Ectodermal cell (in vitro differentiated cells): ENCODE measurements around the gene LAIR1.

Experiments
- H3K27ac ChIP-seq: 2 replicates; pipeline ENCODE4 v1.7.0; 2013; ENCODE audit warnings: mild to moderate bottlenecking, low read depth, low read length; ENCODE audit not compliant: insufficient read depth, poor library complexity, severe bottlenecking
- H3K27me3 ChIP-seq: 2 replicates; pipeline ENCODE4 v1.7.0; 2013; ENCODE audit warnings: mild to moderate bottlenecking, low read length; ENCODE audit not compliant: insufficient read depth, control insufficient read depth, poor library complexity, severe bottlenecking
- H3K36me3 ChIP-seq: one replicate; pipeline ENCODE4 v1.7.0; 2013; ENCODE audit warnings: low read length; ENCODE audit not compliant: control insufficient read depth, insufficient read depth
- H3K4me1 ChIP-seq: one replicate; pipeline ENCODE4 v1.7.0; 2013; ENCODE audit warnings: low read length; ENCODE audit not compliant: control insufficient read depth, insufficient read depth
- H3K4me3 ChIP-seq: 2 replicates; pipeline ENCODE4 v1.7.0; 2013; ENCODE audit warnings: low read depth, low read length, control low read depth; ENCODE audit not compliant: insufficient read depth
- H3K9me3 ChIP-seq: 2 replicates; pipeline ENCODE4 v1.7.0; 2013; ENCODE audit warnings: mild to moderate bottlenecking, low read length, moderate library complexity; ENCODE audit not compliant: control insufficient read depth
- WGBS, 2 experiments: methylation state at CpG; one replicate each; pipeline ENCODE4 v1.1.7; 2013; ENCODE audit warnings: missing lambda C conversion rate in 2 of 2; 5-methylcytosine and 5-hydroxymethylcytosine counted together

Gene LAIR1

DNA sequence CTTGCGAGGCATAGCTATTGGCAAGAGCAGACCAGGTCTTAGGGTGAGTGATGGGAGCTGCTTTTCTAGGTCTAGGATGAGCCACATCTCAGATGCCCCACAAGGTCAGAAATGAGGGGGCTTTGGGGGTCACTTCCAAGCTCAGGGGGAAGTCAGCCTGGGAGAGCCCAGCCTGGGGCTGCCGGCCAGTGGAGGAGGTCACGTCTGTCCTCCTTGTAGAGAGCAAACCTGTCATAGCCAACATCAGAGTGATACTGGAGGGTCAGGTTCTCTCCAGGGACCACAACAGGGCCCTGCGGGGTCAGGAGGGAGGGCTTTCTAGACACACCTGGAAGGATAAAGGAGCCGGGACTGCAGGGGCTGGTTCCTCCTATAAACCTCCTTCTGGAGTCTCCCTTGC is 54.2 kb downstream of the LAIR1 start:
- WGBS, 2 experiments = 68 to 70% methylated on average over 5 of the region's 5 CpGs
- H3K4me3 ChIP-seq = no peak overlapping the region

DNA sequence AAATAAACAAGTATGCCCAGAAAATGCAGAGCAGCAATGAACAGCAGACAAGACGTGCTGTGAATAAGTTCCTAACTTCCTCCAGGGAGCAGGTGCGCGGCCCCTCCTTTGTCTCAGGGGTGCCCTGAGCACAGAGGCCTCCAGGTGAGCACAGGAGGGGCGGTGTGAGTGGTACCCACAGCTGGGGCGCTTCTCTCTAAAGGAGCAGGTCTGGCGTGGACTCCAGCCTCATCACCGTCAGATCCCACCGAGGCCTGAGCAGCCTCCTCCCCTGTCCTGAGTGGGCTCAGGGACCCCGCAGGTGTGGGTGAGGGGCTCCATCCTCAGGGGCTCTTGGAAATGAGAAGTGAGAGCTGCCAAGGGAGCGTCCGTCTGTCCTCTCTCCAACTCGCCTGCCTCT is 54.9 kb downstream of the LAIR1 start:
- Histone ChIP-seq H3K4me1 (no peaks in the 10 kb centered on the region), H3K4me3 (no peak overlapping the region), H3K27ac (no peak overlapping the region), H3K27me3 (no peaks in the 10 kb centered on the region), H3K36me3 (no peaks in the 10 kb centered on the region), H3K9me3 (no peaks in the 10 kb centered on the region)
- WGBS, 2 experiments = 77 to 81% methylated on average over 12 of the region's 12 CpGs

More for the DNA sequence above, 54.2 kb downstream of the LAIR1 start:
- H3K27ac ChIP-seq = no peak overlapping the region
- H3K36me3 ChIP-seq = no peaks in the 10 kb centered on the region
- no peaks in the 10 kb centered on the region for H3K4me1 ChIP-seq
- H3K9me3 ChIP-seq = no peaks in the 10 kb centered on the region
- no peaks in the 10 kb centered on the region for H3K27me3 ChIP-seq

DNA sequence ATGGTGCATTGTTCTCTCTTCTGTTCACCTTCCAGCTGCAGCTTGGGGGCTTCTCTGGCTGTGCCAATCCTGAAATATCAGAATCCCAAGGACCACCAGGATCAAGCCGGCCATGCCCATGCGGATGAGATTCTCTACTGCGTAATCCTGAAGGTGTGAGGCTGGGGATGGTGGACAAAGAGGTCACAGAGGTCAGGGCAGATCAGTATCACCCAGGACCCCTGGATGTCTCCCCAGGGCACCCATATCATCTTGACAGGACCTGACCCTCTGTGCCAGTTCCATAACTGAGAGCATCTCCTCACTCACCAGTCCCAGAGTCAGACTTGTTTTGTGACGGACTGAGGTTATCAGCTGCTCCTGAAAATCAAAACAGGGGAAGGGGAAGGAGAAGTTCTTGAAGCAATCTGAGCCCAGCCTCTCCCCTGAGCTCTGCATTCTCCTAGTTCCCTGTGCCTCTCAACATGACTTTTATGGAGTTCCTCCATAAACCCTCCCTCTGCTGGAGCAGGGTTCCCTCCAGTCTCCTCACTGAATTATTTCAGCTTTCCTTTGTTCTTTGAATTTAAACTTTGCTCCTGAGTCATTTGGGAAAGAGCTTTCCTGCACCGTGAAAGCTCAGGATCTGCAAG is 57.2 kb downstream of the LAIR1 start:
- Histone ChIP-seq H3K36me3 (no peaks in the 10 kb centered on the region), H3K4me3 (no peak overlapping the region), H3K27me3 (no peaks in the 10 kb centered on the region), H3K4me1 (no peaks in the 10 kb centered on the region), H3K9me3 (no peaks in the 10 kb centered on the region), H3K27ac (no peak overlapping the region)
- 86 to 90% methylated on average over 5 of the region's 5 CpGs for WGBS, 2 experiments

DNA sequence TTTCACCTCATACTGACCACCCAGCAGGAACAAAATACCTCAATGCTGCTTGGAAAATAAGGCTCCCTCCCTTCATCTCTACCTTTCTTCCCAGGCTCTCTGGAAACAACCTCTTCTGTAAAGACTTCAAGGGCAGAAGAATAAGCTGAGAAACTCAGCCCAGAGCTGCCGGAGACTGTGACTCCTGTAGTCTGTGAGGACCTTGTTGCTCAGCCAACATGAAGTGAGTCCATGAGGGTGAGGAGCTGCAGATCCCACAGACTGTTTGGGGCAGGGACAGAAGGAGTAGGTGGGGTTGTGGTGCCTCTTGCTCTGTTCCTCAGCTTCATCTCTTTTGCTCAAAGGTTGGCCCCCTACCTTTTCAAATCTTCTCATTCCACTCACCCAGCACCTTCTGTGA is 59.6 kb downstream of the LAIR1 start:
- Histone ChIP-seq H3K9me3 (no peaks in the 10 kb centered on the region), H3K27ac (no peak overlapping the region), H3K36me3 (no peaks in the 10 kb centered on the region), H3K27me3 (no peaks in the 10 kb centered on the region), H3K4me3 (no peak overlapping the region), H3K4me1 (no peaks in the 10 kb centered on the region)
- WGBS, 2 experiments = 83 to 90% methylated on average over 1 of the region's 1 CpG

DNA sequence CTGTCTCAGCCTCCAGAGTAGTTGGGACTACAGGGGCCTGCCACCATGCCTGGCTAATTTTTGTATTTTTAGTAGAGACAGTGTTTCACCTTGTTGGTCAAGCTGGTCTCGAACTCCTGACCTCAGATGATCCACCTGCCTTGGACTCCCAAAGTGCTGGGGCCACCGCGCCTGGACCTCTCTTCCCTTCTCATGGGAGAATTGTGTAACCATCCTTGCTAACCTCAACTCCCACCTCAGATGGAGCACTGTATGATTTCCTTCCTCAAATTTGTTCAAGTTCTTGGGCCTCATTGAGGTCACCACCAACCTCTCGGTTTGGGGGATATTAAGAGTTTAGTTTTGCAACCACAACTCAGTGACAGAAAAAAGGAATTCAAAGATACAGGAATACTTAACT is 62.5 kb downstream of the LAIR1 start:
- Histone ChIP-seq H3K4me3 (no peak overlapping the region), H3K4me1 (no peaks in the 10 kb centered on the region), H3K36me3 (no peaks in the 10 kb centered on the region), H3K27ac (no peak overlapping the region), H3K27me3 (peaks cover 14% of the 10 kb centered on the region), H3K9me3 (no peaks in the 10 kb centered on the region)
- WGBS, 2 experiments = 77 to 85% methylated on average over 4 of the region's 4 CpGs
